Activated naive CD8-positive, alpha-beta T cell treated with anti-CD3 and anti-CD28 coated beads, Interleukin-2, amount 10 ng/mL, durations not matched to agents 7 days and 5 days (primary cell): Measurements from ENCODE around the gene USP37. TPM values are rescaled to one million over a fixed set of nuclear protein-coding genes. Genes with fewer than 3 reads are reported as not detected.
"Not testable (repeated sequence)": the region's sequence is repeated elsewhere in the genome, so short reads cannot be mapped to it uniquely, and the experiment has no call there.

ENCODE experiments used
- ATAC-seq: fragments of 150-1000 bp; cut with Tn5 transposase; one replicate; pipeline ENCODE4 v1.10.0; 2021; ENCODE audit warnings: low read depth, moderate library complexity
- POLR2A ChIA-PET: fragments of 350-600 bp; sonication (Branson Sonifier 250); formaldehyde crosslinking; loops from one replicate; lab custom pipeline; 2021; ENCODE audit warnings: antibody characterized with exemption; lab: Charles Lee
- DNase-seq: peaks from one replicate; pipeline ENCODE4 v3.0.0; 2021
- H3K27ac Mint-ChIP-seq: one replicate; pipeline ENCODE4 v1.8.0; 2022; ENCODE audit warnings: mild to moderate bottlenecking, mixed read lengths
- H3K27me3 Mint-ChIP-seq: one replicate; pipeline ENCODE4 v1.8.0; 2022; ENCODE audit warnings: mild to moderate bottlenecking, moderate library complexity, mixed read lengths
- H3K36me3 Mint-ChIP-seq: one replicate; pipeline ENCODE4 v1.8.0; 2021; ENCODE audit warnings: mild to moderate bottlenecking, mixed read lengths
- H3K4me1 Mint-ChIP-seq: one replicate; pipeline ENCODE4 v1.8.0; 2021; ENCODE audit warnings: mixed read lengths
- H3K4me3 Mint-ChIP-seq: one replicate; pipeline ENCODE4 v1.8.0; 2022; ENCODE audit warnings: mild to moderate bottlenecking, moderate library complexity, mixed read lengths
- H3K9me3 Mint-ChIP-seq: one replicate; pipeline ENCODE4 v1.8.0; 2021; ENCODE audit warnings: mixed read lengths
- total RNA-seq, 2 experiments: library from RNA; stranded (reverse); gene quantifications; one replicate each; pipeline ENCODE4 v1.2.3, GENCODE V29; 2021

USP37 gene
- total RNA-seq, 2 experiments from 2014 or later, result 31.9 to 33.5 TPM

GRCh38 chr2:218569661-218570500 lies 1.7 kb upstream of the USP37 start:
- H3K4me1 Mint-ChIP-seq, result peaks cover 40% of the 10 kb centered on the region
- no peaks in the 10 kb centered on the region for H3K27me3 Mint-ChIP-seq
- H3K9me3 Mint-ChIP-seq, result no peaks in the 10 kb centered on the region
- DNase-seq (no peak), ATAC-seq (no peak)
- peak overlapping the region; percentile 100 for H3K27ac Mint-ChIP-seq
- peaks cover 21% of the 10 kb centered on the region for H3K36me3 Mint-ChIP-seq
- POLR2A ChIA-PET, result interaction anchor here (1.6 kb wide), 1 partner anchor 10 kb away, joined by 8 read pairs; no protein-coding TSS in a partner anchor
- H3K4me3 Mint-ChIP-seq, result peak overlapping the region; percentile 91

DNA sequence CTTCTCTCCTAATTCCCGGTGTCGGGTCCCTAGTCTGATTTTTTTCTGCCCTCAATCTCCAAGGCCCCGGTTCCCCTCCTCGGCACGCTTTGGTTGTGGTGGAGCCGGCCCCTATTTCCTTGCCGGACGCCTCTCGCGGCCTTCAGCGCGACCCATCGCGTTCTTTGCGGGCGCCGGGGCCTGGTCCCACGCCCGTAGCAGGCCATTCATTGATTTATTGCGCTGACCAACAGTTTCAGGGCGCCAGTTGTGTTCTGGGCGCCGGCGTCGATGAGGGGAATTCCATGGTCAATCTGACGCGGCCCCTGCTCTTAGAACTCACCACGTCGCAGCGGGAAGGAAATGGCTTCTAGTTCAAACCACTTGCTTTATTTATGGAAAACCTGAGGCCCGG lies 884 bp upstream of the USP37 start:
- Mint-ChIP-seq H3K4me3 (peak overlapping the region; percentile 91), H3K27me3 (no peaks in the 10 kb centered on the region), H3K27ac (peak overlapping the region; percentile 100), H3K36me3 (peaks cover 25% of the 10 kb centered on the region), H3K4me1 (peaks cover 43% of the 10 kb centered on the region), H3K9me3 (no peaks in the 10 kb centered on the region)
- peak; percentile 4 for ATAC-seq
- DNase-seq, result peak; percentile 68
- POLR2A ChIA-PET, result interaction anchor here (1.6 kb wide), 1 partner anchor 11 kb away, joined by 8 read pairs; no protein-coding TSS in a partner anchor

DNA sequence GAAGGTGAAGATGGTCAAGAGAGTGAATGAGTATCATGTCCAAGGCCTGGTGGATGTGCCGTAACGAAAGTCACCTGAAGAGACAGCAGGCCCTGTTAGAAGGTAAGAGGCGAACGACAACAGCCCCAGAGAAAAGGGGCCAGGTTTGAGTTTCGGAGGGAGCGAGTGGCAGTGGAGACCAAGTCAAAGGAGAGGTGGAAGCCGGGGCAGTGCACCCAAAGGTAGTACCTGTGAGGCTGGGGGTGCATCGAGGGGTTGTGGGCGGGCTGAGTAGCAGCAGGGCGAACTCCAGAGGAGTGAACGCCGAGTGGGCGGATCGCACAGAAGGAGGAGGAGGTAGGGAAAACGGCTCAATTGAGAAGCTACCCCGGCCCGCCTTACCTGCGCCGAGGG lies 358 bp downstream of the USP37 start:
- POLR2A ChIA-PET, result interaction anchor here (0.6 to 1.0 kb wide), 4 partner anchors 9 to 171 kb away, joined by 3 to 6 read pairs (median 3); no protein-coding TSS in a partner anchor
- peak overlapping the region; percentile 100 for H3K27ac Mint-ChIP-seq
- peak; percentile 48 for ATAC-seq
- peak overlapping the region; percentile 91 for H3K4me3 Mint-ChIP-seq
- no peaks in the 10 kb centered on the region for H3K27me3 Mint-ChIP-seq
- no peak for DNase-seq
- peaks cover 49% of the 10 kb centered on the region for H3K4me1 Mint-ChIP-seq
- peaks cover 29% of the 10 kb centered on the region for H3K36me3 Mint-ChIP-seq
- H3K9me3 Mint-ChIP-seq, result no peaks in the 10 kb centered on the region

DNA sequence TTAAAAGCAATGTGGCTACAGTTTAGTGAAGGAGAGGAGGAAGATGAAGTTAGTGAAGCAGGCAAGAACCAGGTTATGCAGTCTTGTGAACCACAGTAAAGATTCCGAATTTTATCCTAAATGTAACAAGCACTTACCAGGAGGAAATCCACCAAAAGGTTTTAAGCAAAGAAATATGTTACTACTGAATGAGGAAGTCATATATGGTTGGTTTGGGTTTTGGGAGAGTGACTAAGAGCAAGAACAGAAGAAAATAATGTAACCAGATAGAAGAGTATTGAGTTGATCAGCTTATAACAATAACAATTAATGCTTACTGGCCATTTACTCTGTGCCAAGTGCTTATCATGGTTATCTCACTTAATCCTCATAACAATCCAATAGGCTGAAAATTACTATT lies 1.9 kb downstream of the USP37 start:
- H3K27me3 Mint-ChIP-seq, result no peaks in the 10 kb centered on the region
- no peak for ATAC-seq
- H3K4me3 Mint-ChIP-seq, result peak overlapping the region; percentile 91

DNA sequence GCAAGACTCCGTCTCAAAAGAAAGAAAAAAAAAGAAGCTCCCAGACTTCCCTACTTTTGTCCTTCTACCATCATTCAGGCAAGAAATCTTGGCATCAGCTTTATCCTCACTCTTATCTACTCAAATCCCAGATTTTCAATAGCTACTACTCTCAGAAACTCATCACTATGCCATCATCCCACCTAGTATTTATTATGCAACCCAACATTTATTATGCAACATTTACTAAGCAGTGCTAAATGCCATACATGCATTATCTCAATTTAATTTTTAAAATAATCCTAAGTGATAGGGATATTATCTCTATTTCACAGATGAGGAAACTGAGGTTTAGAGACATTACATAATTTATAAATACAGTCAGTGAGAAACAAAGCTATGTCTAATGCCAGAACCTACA lies 4.1 kb downstream of the USP37 start:
- peaks cover 31% of the 10 kb centered on the region for H3K36me3 Mint-ChIP-seq
- DNase-seq, result no peak

More for the DNA sequence above, 1.9 kb downstream of the USP37 start:
- H3K4me1 Mint-ChIP-seq, result peaks cover 51% of the 10 kb centered on the region
- H3K9me3 Mint-ChIP-seq, result no peaks in the 10 kb centered on the region
- peak overlapping the region; percentile 100 for H3K27ac Mint-ChIP-seq
- POLR2A ChIA-PET, result no interaction called here
- no peak for DNase-seq
- H3K36me3 Mint-ChIP-seq, result peaks cover 27% of the 10 kb centered on the region

GRCh38 chr2:218558986-218559385 lies 9.2 kb downstream of the USP37 start:
- Mint-ChIP-seq H3K4me1 (peaks cover 20% of the 10 kb centered on the region), H3K27me3 (no peaks in the 10 kb centered on the region), H3K27ac (no peak overlapping the region), H3K36me3 (peaks cover 34% of the 10 kb centered on the region), H3K9me3 (no peaks in the 10 kb centered on the region), H3K4me3 (no peak overlapping the region)
- POLR2A ChIA-PET, result no interaction called here
- ATAC-seq, result no peak
- no peak for DNase-seq

More for the DNA sequence above, 4.1 kb downstream of the USP37 start:
- Mint-ChIP-seq H3K4me1 (peaks cover 36% of the 10 kb centered on the region), H3K27ac (peak overlapping the region; percentile 26), H3K27me3 (no peaks in the 10 kb centered on the region), H3K4me3 (no peak overlapping the region), H3K9me3 (no peaks in the 10 kb centered on the region)
- POLR2A ChIA-PET, result no interaction called here
- ATAC-seq, result no peak

GRCh38 chr2:218557941-218558340 lies 10.2 kb downstream of the USP37 start:
- no peaks in the 10 kb centered on the region for H3K27me3 Mint-ChIP-seq
- no peaks in the 10 kb centered on the region for H3K9me3 Mint-ChIP-seq
- H3K36me3 Mint-ChIP-seq, result peaks cover 34% of the 10 kb centered on the region
- POLR2A ChIA-PET, result no interaction called here
- no peak overlapping the region for H3K4me3 Mint-ChIP-seq
- peaks cover 14% of the 10 kb centered on the region for H3K4me1 Mint-ChIP-seq
- no peak overlapping the region for H3K27ac Mint-ChIP-seq
- DNase-seq (no peak), ATAC-seq (no peak)

DNA sequence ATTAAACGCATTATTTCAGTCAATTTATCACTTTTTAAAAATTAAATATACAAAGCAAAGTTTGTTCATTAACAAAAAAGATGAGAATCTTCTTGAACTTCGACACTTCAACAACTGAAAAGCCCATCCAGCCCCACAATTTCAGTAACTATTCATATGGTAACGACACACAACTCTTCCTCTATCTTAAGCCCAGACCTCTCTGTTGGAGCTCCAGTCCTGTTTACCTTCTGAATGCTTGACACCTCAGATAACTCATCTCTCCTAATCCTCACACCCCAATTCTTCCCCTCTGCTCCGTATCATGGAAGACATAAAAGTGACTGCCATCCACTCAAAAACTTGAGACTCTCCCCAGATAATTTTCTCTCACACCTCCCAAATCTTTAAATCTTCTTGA lies 12.6 kb downstream of the USP37 start:
- DNase-seq (no peak), ATAC-seq (no peak)
- Mint-ChIP-seq H3K27ac (peak overlapping the region; percentile 26), H3K27me3 (no peaks in the 10 kb centered on the region), H3K9me3 (no peaks in the 10 kb centered on the region), H3K36me3 (peaks cover 36% of the 10 kb centered on the region), H3K4me3 (no peak overlapping the region), H3K4me1 (peaks cover 5% of the 10 kb centered on the region)
- POLR2A ChIA-PET, result no interaction called here

DNA sequence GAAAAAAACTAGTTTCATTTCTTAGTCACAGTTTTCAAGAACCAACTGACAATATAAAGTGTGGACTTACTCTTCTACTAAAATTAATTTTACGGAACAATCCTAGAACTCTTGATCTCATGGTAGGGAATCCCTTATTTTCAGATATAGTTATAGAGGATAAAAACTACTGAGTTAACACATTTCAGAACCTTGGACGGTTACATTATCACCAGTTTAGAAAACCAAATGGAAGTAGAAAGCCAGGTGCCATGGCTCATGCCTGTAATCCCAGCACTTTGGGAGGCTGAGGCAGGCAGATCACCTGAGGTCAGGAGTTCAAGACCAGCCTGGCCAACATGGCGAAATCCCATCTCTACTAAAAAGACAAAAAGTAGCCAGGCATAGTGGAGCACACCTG lies 13.9 kb downstream of the USP37 start:
- H3K27me3 Mint-ChIP-seq, ATAC-seq, H3K27ac Mint-ChIP-seq, H3K4me3 Mint-ChIP-seq, DNase-seq, H3K4me1 Mint-ChIP-seq, H3K9me3 Mint-ChIP-seq: not testable (repeated sequence)
- H3K36me3 Mint-ChIP-seq, result peaks cover 31% of the 10 kb centered on the region
- POLR2A ChIA-PET, result interaction anchor here (0.7 kb wide), 1 partner anchor 70 kb away, joined by 4 read pairs; no protein-coding TSS in a partner anchor

GRCh38 chr2:218547978-218548377 lies 20.2 kb downstream of the USP37 start:
- POLR2A ChIA-PET, result no interaction called here
- DNase-seq, result no peak
- no peaks in the 10 kb centered on the region for H3K27me3 Mint-ChIP-seq
- no peaks in the 10 kb centered on the region for H3K9me3 Mint-ChIP-seq
- H3K36me3 Mint-ChIP-seq, result peaks cover 27% of the 10 kb centered on the region
- peaks cover 3% of the 10 kb centered on the region for H3K4me1 Mint-ChIP-seq
- no peak for ATAC-seq
- no peak overlapping the region for H3K4me3 Mint-ChIP-seq
- no peak overlapping the region for H3K27ac Mint-ChIP-seq

DNA sequence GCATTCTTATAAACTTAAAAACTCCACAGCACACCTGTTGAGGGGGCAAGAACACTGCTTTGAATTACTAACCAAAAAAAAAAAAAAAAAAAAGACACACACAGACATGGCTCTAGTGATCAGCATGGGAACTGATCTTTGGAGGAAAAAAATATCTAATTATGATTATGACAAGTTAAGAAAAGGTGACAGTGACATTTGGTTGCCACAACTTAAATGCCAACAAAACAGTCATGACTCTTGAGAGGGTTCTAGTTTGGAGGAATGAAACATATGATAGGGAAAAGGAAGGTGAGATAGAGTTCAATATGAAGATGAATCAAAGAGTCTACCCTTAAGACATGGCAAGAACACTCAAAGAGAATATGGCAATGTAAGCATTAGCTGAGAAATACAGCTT lies 20.6 kb downstream of the USP37 start:
- H3K27me3 Mint-ChIP-seq, result no peaks in the 10 kb centered on the region
- H3K27ac Mint-ChIP-seq, result no peak overlapping the region
- H3K4me3 Mint-ChIP-seq, result no peak overlapping the region
- POLR2A ChIA-PET, result no interaction called here
- no peaks in the 10 kb centered on the region for H3K9me3 Mint-ChIP-seq
- H3K4me1 Mint-ChIP-seq, result peaks cover 3% of the 10 kb centered on the region
- ATAC-seq, result no peak
- no peak for DNase-seq
- H3K36me3 Mint-ChIP-seq, result peaks cover 25% of the 10 kb centered on the region

GRCh38 chr2:218546012-218546411 lies 22.1 kb downstream of the USP37 start:
- H3K27me3 Mint-ChIP-seq, result no peaks in the 10 kb centered on the region
- ATAC-seq, result no peak
- no peaks in the 10 kb centered on the region for H3K9me3 Mint-ChIP-seq
- no peak for DNase-seq
- no peak overlapping the region for H3K27ac Mint-ChIP-seq
- H3K36me3 Mint-ChIP-seq, result peaks cover 24% of the 10 kb centered on the region
- H3K4me3 Mint-ChIP-seq, result no peak overlapping the region
- POLR2A ChIA-PET, result no interaction called here
- H3K4me1 Mint-ChIP-seq, result peaks cover 6% of the 10 kb centered on the region

- Mint-ChIP-seq H3K36me3 (peaks cover 24% of the 10 kb centered on the region), H3K9me3 (no peaks in the 10 kb centered on the region), H3K4me1 (peaks cover 6% of the 10 kb centered on the region), H3K27me3 (no peaks in the 10 kb centered on the region), H3K27ac (no peak overlapping the region), H3K4me3 (no peak overlapping the region)
- ATAC-seq (no peak), DNase-seq (no peak)
- POLR2A ChIA-PET, result interaction anchor here (0.6 kb wide), 1 partner anchor 57 kb away, joined by 3 read pairs; no protein-coding TSS in a partner anchor
Observed at GRCh38 chr2:218540015-218540414, 28.1 kb downstream of the USP37 start.
